HG03520 (cell line): ENCODE results near the gene CCDC88A.
"Not testable (repeated sequence)": the region's sequence is repeated elsewhere in the genome, so short reads cannot be mapped to it uniquely, and the experiment has no call there.

ENCODE experiments used
- ATAC-seq: cut with Tn5 transposase; IDR thresholded peaks from one replicate; pipeline ENCODE4 v1.9.1; 2021; ENCODE audit warnings: mild to moderate bottlenecking, moderate library complexity; ENCODE audit not compliant: unreplicated experiment

The CCDC88A gene

GRCh38 chr2:55241582-55241981 lies 178.1 kb downstream of the CCDC88A start:
- not testable (repeated sequence) for ATAC-seq

GRCh38 chr2:55239656-55240222 lies 179.9 kb downstream of the CCDC88A start:
- ATAC-seq = no peak
